PC-9 (cell line): ENCODE data around the gene PRDM15.

Source experiments
- CTCF ChIP-seq: fragments of 200-600 bp; sonication (generic); conservative IDR thresholded peaks from 2 replicates; pipeline ENCODE4 v1.6.1; 2017; ENCODE audit warnings: mixed run types, antibody characterized with exemption, mild to moderate bottlenecking, moderate library complexity
- EZH2 ChIP-seq: fragments of 200-600 bp; sonication (generic); IDR thresholded peaks from 2 replicates; pipeline ENCODE4 v1.8.0; 2017; ENCODE audit warnings: antibody characterized with exemption, low read depth

- TF ChIP-seq CTCF (no peak), EZH2 (no peak)
Measured at GRCh38 chr21:41925767-41926116, 46.6 kb upstream of the PRDM15 start.
